Amniotic epithelial cell (primary cell): ENCODE data around the gene OR6X1.
"Not testable (repeated sequence)": the region's sequence is repeated elsewhere in the genome, so short reads cannot be mapped to it uniquely, and the experiment has no call there.

ENCODE experiments used
- DNase-seq: peaks from one replicate; pipeline ENCODE4 v3.0.0-alpha.2; 2010; ENCODE audit warnings: low read depth

OR6X1 gene

GRCh38 chr11:123753110-123753509 is 1.2 kb downstream of the OR6X1 start:
- DNase-seq: no peak

GRCh38 chr11:123751781-123752180 is 2.5 kb downstream of the OR6X1 start:
- DNase-seq: no peak

GRCh38 chr11:123748349-123748748 is 6.0 kb downstream of the OR6X1 start:
- DNase-seq: not testable (repeated sequence)

GRCh38 chr11:123745764-123746451 is 8.4 kb downstream of the OR6X1 start:
- no peak for DNase-seq

- DNase-seq: no peak
These were observed 11.6 kb downstream of the OR6X1 start for GRCh38 chr11:123742724-123743120.

GRCh38 chr11:123742031-123742723 is 12.1 kb downstream of the OR6X1 start:
- no peak for DNase-seq

- DNase-seq: peak; percentile 85
These were observed 12.9 kb downstream of the OR6X1 start, which contains the start of gene ZNF202 for GRCh38 chr11:123741159-123742030. Gene ZNF202 (minus strand): TSS chr11:123741660. CDS start chr11:123730888, 10,772 bp downstream.

GRCh38 chr11:123740787-123741158 is 13.5 kb downstream of the OR6X1 start:
- no peak for DNase-seq

GRCh38 chr11:123738374-123738773 is 15.9 kb downstream of the OR6X1 start:
- DNase-seq: no peak

GRCh38 chr11:123736769-123737168 is 17.5 kb downstream of the OR6X1 start:
- DNase-seq: no peak

GRCh38 chr11:123729602-123730001 is 24.7 kb downstream of the OR6X1 start:
- no peak for DNase-seq

GRCh38 chr11:123725995-123726655 is 28.2 kb downstream of the OR6X1 start:
- no peak for DNase-seq

GRCh38 chr11:123719452-123719851 is 34.9 kb downstream of the OR6X1 start:
- DNase-seq: peak; percentile 24

GRCh38 chr11:123718469-123718868 is 35.8 kb downstream of the OR6X1 start:
- DNase-seq: no peak

GRCh38 chr11:123718063-123718462 is 36.3 kb downstream of the OR6X1 start:
- peak; percentile 66 for DNase-seq

- DNase-seq: not testable (repeated sequence)
These were observed 41.7 kb downstream of the OR6X1 start for GRCh38 chr11:123712627-123713026.

GRCh38 chr11:123707606-123708205 is 46.6 kb downstream of the OR6X1 start:
- DNase-seq: peak; percentile 61

GRCh38 chr11:123707206-123707605 is 47.1 kb downstream of the OR6X1 start:
- no peak for DNase-seq

- DNase-seq: no peak
These were observed 50.0 kb downstream of the OR6X1 start for GRCh38 chr11:123704341-123704740.
